GM12873 (cell line): ENCODE results near the gene ASH1L.

Experiments
- TF ChIP-seq, protein P1 (sequence below): IDR thresholded peaks from 2 replicates; pipeline ENCODE4 v1.5.1; 2012; ENCODE audit warnings: low read depth, mild to moderate bottlenecking, moderate library complexity, low read length, control low read depth; ENCODE audit not compliant: insufficient read depth; ENCODE audit errors: missing control alignments

ASH1L gene

DNA sequence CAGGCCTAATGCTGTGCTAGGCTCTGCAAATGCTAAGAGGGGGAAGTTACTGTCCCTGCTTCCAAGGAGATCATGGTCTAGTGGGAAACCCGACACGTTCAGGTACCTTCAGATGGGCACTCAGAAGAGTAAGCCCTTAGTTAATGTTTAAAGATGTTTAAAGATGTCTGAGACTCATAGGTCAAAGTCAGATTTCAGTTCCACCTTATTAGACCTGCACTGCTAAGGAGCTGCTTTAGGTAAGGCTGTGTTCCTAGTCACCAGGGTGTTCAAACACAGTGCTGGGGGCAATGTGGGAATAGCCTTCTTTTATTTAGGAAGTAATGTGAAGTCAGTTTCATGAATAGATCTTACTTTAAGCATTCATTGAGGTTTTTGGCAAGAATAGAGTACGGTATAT lies 245.7 kb downstream of the ASH1L start:
- TF ChIP-seq, protein P1, sequence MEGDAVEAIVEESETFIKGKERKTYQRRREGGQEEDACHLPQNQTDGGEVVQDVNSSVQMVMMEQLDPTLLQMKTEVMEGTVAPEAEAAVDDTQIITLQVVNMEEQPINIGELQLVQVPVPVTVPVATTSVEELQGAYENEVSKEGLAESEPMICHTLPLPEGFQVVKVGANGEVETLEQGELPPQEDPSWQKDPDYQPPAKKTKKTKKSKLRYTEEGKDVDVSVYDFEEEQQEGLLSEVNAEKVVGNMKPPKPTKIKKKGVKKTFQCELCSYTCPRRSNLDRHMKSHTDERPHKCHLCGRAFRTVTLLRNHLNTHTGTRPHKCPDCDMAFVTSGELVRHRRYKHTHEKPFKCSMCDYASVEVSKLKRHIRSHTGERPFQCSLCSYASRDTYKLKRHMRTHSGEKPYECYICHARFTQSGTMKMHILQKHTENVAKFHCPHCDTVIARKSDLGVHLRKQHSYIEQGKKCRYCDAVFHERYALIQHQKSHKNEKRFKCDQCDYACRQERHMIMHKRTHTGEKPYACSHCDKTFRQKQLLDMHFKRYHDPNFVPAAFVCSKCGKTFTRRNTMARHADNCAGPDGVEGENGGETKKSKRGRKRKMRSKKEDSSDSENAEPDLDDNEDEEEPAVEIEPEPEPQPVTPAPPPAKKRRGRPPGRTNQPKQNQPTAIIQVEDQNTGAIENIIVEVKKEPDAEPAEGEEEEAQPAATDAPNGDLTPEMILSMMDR, result no peak

DNA sequence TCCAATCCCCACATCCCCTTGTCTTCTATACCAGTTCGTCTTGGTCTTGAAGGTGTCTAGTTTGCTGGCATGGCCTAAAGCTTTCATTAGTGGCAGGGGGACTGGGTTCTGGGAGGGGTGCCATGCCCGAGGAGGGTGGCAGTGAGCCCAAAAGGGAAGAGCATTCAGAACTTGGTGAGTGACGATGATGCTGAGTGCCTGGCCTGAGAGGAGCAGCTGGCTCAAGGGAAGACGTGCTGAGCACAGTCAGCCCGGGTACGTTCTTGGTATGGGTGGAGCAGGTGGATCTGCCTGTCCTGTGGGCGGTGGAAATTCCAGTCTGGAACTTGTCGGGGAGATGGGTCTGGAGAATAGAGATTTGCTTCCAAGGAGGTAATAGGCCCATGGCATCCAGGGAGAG lies 249.3 kb downstream of the ASH1L start:
- TF ChIP-seq, protein P1, result no peak

DNA sequence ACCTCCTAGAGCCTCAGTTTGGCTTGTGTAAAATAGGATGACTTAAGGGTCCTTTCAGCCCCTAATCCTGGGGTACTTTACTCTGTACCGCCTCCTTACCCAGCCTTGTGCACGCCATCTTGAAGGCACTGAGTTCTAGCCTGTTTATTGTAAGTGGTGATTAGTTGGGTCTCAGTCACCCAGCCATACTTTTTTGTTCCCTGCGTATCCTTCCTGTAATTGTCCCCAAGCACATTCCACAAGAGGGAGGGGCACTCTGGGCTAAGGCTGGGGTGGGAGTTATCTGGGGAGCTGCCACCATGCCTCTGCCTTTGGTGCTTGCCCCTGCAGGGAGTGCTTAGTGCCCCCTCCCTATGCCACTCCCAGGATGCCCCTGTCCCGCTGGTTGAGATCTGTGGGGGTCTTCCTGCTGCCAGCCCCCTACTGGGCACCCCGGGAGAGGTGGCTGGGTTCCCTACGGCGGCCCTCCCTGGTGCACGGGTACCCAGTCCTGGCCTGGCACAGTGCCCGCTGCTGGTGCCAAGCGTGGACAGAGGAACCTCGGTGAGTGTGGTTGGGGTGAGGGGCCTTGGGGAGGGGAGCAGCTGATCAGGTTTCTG lies 253.1 kb downstream of the ASH1L start:
- TF ChIP-seq, protein P1, result no peak

DNA sequence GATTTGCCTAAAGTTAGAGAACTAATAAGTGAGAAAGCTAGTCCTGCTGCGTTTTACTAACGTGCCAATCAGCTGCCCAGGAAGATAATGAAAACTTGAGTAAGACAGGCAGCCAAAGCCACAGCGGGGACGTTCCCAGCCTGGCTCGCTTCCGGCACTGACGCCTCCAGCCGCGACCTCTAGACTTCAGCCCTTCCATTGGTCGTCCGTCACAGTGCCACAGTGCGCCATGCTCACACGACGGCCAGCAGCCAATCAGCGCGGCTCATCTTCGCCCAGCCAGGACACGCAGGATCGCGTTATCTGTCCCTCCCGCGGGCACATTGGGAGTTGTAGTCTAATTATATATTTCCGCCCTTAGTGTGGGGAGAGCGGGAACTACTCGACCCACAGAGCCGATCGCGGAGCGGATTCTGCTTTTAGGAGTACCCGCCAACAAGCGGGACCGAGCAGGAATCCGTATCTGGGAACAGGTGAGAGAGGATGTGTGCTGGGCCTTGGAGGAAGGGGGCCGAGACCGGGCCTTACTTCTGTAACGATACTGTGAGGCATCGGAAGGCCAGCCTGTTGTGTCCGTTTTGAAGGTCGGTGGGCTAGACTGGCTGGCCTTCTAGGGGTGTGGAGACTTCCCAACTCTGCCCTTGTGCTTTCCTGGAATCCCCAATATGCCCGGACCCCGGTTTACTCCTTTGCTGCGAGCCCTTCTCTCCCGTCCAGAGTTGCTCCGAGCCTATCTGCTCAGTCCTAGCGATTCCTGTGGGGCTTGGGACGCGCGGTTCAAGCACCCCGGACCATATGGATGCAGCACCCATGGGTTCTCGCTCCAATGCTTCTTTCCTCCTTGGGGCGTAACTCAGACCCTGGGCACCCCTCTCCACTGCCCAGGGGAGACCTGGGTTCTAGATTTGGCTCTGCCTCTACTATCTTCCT lies 253.8 kb downstream of the ASH1L start, which contains the start of gene FDPS:
FDPS (plus strand) TSS at position 374 of the 930 bp plus-strand sequence. CDS start 924 bp downstream, outside the sequence.
- TF ChIP-seq, protein P1, result no peak

DNA sequence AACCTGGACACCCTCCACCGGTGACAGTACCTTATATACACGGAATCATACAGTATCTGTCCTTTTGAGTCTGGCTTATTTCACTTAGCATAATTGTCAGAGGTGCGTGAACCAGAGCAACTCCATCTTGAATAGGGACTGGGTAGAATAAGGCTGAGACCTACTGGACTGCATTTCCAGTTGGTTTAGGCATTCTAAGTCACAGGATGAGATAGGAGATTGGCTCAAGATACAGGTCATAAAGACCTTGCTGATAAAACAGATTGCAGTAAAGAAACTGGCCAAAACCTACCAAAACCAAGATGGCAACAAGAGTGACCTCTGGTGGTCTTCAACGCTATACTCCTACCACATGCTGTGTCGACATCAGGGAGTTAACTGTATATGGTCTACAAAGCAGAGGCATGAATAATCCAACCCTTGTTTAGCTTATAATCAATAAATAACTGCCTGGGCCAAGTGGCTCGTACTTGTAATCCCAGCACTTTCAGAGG lies 255.3 kb downstream of the ASH1L start:
- TF ChIP-seq, protein P1, result peak; percentile 48

DNA sequence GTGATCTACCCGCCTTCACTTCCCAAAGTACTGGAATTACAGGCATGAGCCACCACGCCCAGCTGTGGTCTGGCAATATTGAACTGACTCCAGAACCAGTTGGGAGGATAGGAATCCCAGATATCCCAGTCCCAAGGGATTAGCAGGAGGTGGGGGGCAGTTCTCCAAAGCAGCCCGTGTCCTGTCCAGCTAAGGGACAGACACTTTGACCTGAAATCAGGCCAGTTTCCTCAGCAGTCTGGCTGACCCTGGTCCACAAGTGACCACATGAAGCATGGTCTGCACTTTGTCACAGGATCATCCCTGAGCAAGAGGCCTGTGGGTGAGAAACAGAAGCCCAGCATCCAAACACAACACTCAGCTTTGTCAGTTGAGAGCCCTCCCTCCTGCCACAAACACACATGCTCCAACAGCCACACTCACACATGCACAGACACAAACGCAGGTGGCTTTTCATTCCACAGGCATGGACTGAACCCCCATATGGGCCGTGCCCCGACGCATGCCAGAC lies 256.7 kb downstream of the ASH1L start:
- TF ChIP-seq, protein P1, result no peak

DNA sequence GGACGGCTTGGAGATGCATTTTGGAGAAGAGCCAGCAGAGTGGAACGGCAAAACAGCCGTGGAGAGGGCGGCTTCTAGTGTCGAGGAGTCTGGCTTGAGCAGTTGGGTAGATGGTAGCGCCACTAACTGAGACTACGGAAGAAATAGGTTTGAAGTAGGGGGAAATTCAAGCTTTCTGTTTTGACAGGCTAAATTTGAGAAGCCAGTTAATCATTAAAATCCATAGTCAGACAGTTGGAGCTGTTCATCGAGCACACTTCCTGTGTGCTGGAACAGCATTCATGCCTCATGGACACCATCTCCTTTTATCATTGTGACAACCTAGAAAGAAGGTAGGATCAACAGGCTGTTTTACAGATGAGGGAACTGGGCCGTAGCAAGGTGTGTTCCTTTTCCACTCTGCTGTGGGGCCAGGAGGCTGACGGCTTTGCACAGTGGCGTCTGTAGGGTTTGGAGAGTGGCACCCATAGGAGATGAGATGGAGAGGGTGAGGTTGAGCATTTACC lies 258.0 kb downstream of the ASH1L start:
- TF ChIP-seq, protein P1, result no peak
